Pancreas (tissue), 10 donors: ENCODE data around the gene USP10. TPM values are rescaled to one million over a fixed set of nuclear protein-coding genes. Genes with fewer than 3 reads are reported as not detected.

ENCODE experiments used
- ATAC-seq, 4 donors: fragments of 200-7000 bp; cut with Tn5 transposase; one replicate each; pipeline versions ENCODE4 v1.8.0 to v1.9.1; 2020; ENCODE audit warnings: mild to moderate bottlenecking in 4 of 4, moderate library complexity in 4 of 4
- DNase-seq, 6 donors: peaks; one replicate each; pipeline ENCODE4 v3.0.0-alpha.2; 2020
- FAIRE-seq: peaks from 2 replicates; lab custom pipeline; 2012; peaks lifted over from hg19 to GRCh38; lab: Jason Lieb, UNC
- H3K27ac ChIP-seq, 4 donors: fragments of 200-600 bp; sonication (generic); 1 replicate in 3 of 4; 2 replicates in 1 of 4; pipeline versions ENCODE4 v1.5.0 to v1.8.0; 2020
- H3K27me3 ChIP-seq, 4 donors: fragments of 200-600 bp; one replicate each; pipeline ENCODE4 v1.8.0; 2021
- H3K36me3 ChIP-seq, 3 donors: fragments of 200-600 bp; sonication (generic) in 1 of 3; one replicate each; pipeline versions ENCODE4 v1.5.0 to v1.8.0; 2020 to 2021
- H3K4me1 ChIP-seq, 3 donors: fragments of 200-600 bp; one replicate each; pipeline ENCODE4 v1.8.0; 2021
- H3K4me3 ChIP-seq, 4 donors: fragments of 200-600 bp; sonication (generic) in 2 of 4; one replicate each; pipeline versions ENCODE4 v1.5.0 to v1.8.0; 2020 to 2021
- H3K9me3 ChIP-seq, 4 donors: fragments of 200-600 bp; one replicate each; pipeline ENCODE4 v1.8.0; 2021
- WGBS, 2 donors: extraction: QIAGEN DNeasy Blood & Tissue Kit; methylation state at CpG; one replicate each; pipeline ENCODE4 v1.1.7; 2013; 5-methylcytosine and 5-hydroxymethylcytosine counted together
- intact Hi-C, 3 donors: fragments of 100-400 bp; cut with DNase I; formaldehyde crosslinking; loops; one replicate each; pipeline versions ENCODE4 v1.11.1 to v1.14.2; 2022
- polyA plus RNA-seq, 2 donors: library from polyadenylated mRNA; stranded (reverse); fragments of 200-250 nt; gene quantifications; one replicate each; pipeline ENCODE4 v1.2.3, GENCODE V29; 2013
- total RNA-seq, 6 donors: library from RNA; stranded (reverse); fragmentation: NEBNext Ultra II Directional in 4 of 6; extraction: Animal tissue kit (Norgen Biotek cat#: 25700) in 4 of 6; gene quantifications; one replicate each; pipeline versions ENCODE4 v1.2.1 to v1.2.4, GENCODE V29; 2021 to 2023
- TF ChIP-seq, protein P1 (sequence below), 4 donors: fragments of 200-600 bp; sonication (generic) in 3 of 4; IDR thresholded peaks; one replicate each; pipeline versions ENCODE4 v1.5.0 to v1.8.0; 2021; ENCODE audit warnings: antibody characterized with exemption in 4 of 4
- donor health status: healthy with polysubstance abuse.
- donor health status: DM: no; HTN: no; CAD: no; lungs with moderate emphysema.
- donor health status: DM: no; HTN: no; CAD: no.
- donor health status: control.
- donor health status: control.
- donor health status: Bipolar disorder and iron deficiency.
- donor health status: DM: yes; HTN: yes; CAD: no.
- donor health status: DM: no; HTN: no; CAD: no.
- donor health status: DM: no; HTN: no; CAD: no.
- donor health status: DM: yes; HTN: yes; CAD: no.

Gene USP10
- total and polyA plus RNA-seq, 8 donors = 11.4 to 40.6 (median 26.9) TPM

- TF ChIP-seq, protein P1, sequence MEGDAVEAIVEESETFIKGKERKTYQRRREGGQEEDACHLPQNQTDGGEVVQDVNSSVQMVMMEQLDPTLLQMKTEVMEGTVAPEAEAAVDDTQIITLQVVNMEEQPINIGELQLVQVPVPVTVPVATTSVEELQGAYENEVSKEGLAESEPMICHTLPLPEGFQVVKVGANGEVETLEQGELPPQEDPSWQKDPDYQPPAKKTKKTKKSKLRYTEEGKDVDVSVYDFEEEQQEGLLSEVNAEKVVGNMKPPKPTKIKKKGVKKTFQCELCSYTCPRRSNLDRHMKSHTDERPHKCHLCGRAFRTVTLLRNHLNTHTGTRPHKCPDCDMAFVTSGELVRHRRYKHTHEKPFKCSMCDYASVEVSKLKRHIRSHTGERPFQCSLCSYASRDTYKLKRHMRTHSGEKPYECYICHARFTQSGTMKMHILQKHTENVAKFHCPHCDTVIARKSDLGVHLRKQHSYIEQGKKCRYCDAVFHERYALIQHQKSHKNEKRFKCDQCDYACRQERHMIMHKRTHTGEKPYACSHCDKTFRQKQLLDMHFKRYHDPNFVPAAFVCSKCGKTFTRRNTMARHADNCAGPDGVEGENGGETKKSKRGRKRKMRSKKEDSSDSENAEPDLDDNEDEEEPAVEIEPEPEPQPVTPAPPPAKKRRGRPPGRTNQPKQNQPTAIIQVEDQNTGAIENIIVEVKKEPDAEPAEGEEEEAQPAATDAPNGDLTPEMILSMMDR (IDR thresholded peaks at IDR 0.05) = no peak
- FAIRE-seq = no peak
- ATAC-seq = no peak
- Histone ChIP-seq H3K27me3 (no peaks in the 10 kb centered on the region), H3K36me3 (no peaks in the 10 kb centered on the region), H3K9me3 (no peaks in the 10 kb centered on the region), H3K4me1 (no peaks in the 10 kb centered on the region), H3K4me3 (no peak overlapping the region), H3K27ac (no peak overlapping the region)
- intact Hi-C loops = no loop called here
- peak in 1 of 6 donors; percentile 4 for DNase-seq
- WGBS, 2 donors = 38 to 54% methylated on average over 2 of the region's 2 CpGs
Observed at GRCh38 chr16:84817613-84818012, 117.8 kb downstream of the USP10 start.

DNA sequence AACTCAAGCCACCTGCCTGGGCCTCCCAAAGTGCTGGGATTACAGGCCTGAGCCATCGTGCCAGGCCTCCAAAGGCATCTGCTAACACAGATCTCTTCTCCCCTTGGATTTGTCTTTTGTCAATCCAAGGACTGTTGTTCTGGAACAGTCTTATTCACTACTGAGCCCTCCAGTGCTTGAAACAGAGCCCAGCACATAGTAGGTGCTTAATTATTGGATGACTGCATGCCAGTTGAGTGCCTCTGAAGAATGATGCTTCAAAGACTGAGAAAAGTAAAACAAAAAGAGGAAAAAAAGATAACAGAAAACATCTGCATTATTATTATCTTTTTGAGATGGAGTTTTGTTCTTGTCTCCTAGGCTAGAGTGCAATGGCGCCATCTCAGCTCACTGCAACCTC, 118.3 kb downstream of the USP10 start:
- Histone ChIP-seq H3K36me3 (no peaks in the 10 kb centered on the region), H3K27me3 (no peaks in the 10 kb centered on the region), H3K9me3 (no peaks in the 10 kb centered on the region), H3K27ac (no peak overlapping the region), H3K4me1 (no peaks in the 10 kb centered on the region), H3K4me3 (no peak overlapping the region)
- intact Hi-C loops = no loop called here
- no peak for ATAC-seq
- TF ChIP-seq, protein P1 (IDR thresholded peaks at IDR 0.05) = no peak
- no peak for DNase-seq
- FAIRE-seq = no peak
- WGBS, 2 donors = 62 to 73% methylated on average over 2 of the region's 2 CpGs

- WGBS, 2 donors = 27 to 33% methylated on average over 29 of the region's 29 CpGs
- TF ChIP-seq, protein P1 (IDR thresholded peaks at IDR 0.05) = no peak
- H3K4me3 ChIP-seq = peak overlapping the region in 1 of 4 donors; percentile 33
- H3K27ac ChIP-seq = no peak overlapping the region
- intact Hi-C loops = no loop called here
- H3K4me1 ChIP-seq = no peaks in the 10 kb centered on the region
- H3K36me3 ChIP-seq = no peaks in the 10 kb centered on the region
- ATAC-seq = peak in 2 of 4 donors; percentile 4 to 10
- no peaks in the 10 kb centered on the region for H3K27me3 ChIP-seq
- no peak for DNase-seq
- FAIRE-seq = no peak
- no peaks in the 10 kb centered on the region for H3K9me3 ChIP-seq
Observed at GRCh38 chr16:84818989-84819643, 119.3 kb downstream of the USP10 start.

DNA sequence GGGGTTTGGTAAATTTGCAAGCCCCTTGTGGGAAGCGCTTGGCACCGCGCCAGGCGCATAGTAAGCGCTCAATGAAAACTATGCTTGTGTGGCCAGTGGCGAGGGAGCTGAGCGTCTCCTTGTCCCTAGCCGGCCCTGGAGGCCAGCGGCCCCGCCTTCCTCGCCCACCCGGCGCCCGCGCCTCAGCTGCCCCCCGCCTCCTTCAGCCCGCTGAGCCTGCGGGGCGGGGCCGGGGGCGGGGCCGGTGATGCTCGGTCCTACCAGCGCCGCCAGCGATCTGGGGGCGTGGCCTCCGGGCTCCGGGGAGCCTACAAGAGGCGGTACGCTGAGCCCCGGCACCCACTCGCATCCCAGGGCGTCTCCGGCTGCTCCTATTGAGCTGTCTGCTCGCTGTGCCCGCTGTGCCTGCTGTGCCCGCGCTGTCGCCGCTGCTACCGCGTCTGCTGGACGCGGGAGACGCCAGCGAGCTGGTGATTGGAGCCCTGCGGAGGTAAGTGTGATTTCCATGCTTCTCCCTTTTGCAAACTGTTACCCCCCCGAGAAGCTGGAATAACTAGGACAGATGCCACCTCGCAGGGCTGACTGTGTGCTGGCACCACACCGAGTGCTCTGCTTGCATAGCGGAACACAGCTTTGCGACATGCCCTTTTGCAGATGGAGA, 120.0 kb downstream of the USP10 start, which contains the start of gene CRISPLD2:
Gene CRISPLD2, plus strand, starts transcription at position 342 of the 661 bp plus-strand sequence. CDS start 18,511 bp downstream, outside the sequence.
- peak within 1 kb of the TSS in 3 of 4 donors; percentile 1 to 33 (median 33) for H3K4me3 ChIP-seq
- DNase-seq = peak; percentile 80 to 93 (median 88)
- TF ChIP-seq, protein P1 (IDR thresholded peaks at IDR 0.05) = no peak
- FAIRE-seq = no peak
- 3% methylated on average over 49 to 53 of the region's 53 CpGs for WGBS, 2 donors
- no peaks in the 10 kb centered on the region for H3K9me3 ChIP-seq
- H3K27ac ChIP-seq = no peak within 1 kb of the TSS
- intact Hi-C loops = no loop called here
- no peaks in the 10 kb centered on the region for H3K4me1 ChIP-seq
- ATAC-seq = peak; percentile 92 to 97 (median 94)
- H3K27me3 ChIP-seq = no peaks in the 10 kb centered on the region
- H3K36me3 ChIP-seq = no peaks in the 10 kb centered on the region

DNA sequence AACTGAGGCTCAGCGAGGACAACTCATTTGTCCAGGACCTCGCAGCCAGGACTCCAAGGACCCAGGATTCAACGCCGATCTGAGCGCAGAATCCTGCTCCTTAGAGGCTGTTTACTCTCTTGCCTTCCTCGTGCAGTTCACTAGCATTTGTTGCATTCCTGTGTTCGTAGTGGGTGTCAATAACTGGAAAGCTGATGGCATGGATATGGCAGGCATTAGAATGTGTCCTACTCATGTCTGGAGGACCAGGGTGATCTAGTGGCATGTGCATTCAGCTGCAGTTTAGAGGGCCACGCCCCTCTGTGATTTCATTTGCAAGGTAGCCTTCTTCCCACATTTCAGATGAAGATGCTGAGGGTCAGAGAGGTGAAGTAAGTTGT, 120.5 kb downstream of the USP10 start:
- no peaks in the 10 kb centered on the region for H3K27me3 ChIP-seq
- TF ChIP-seq, protein P1 (IDR thresholded peaks at IDR 0.05) = no peak
- 37 to 42% methylated on average over 8 of the region's 8 CpGs for WGBS, 2 donors
- no peak for ATAC-seq
- no peak for DNase-seq
- H3K9me3 ChIP-seq = no peaks in the 10 kb centered on the region
- no peak overlapping the region for H3K27ac ChIP-seq
- peak overlapping the region in 3 of 4 donors; percentile 1 to 33 (median 33) for H3K4me3 ChIP-seq
- H3K4me1 ChIP-seq = no peaks in the 10 kb centered on the region
- intact Hi-C loops = no loop called here
- no peak for FAIRE-seq
- no peaks in the 10 kb centered on the region for H3K36me3 ChIP-seq
